ENCODE measurements around the gene KAT6B. TPM values are rescaled to one million over a fixed set of nuclear protein-coding genes. Genes with fewer than 3 reads are reported as not detected.

The KAT6B gene
- polyA plus RNA-seq, 1 donor from 2014 or later: 11.5 TPM

DNA sequence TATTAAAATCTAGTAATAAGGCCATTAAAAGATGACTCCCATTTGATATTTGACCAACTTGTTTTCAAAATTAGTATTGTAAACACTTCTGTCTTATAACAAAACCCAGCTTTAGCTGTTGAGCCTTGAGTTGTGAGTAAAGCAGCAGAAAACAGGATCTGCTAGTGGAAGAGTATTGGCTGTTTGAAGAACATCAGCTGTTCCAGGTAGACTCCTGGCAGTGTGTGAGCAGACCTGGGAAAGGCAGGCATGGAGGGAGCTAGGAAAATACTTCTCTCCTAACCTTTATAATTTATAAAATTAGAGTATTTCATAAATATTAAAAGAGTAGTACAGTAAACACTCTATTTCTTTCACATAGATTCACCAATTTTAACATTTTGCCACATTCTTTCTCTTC is 29.0 kb downstream of the KAT6B start:
- TF ChIP-seq, protein P1, sequence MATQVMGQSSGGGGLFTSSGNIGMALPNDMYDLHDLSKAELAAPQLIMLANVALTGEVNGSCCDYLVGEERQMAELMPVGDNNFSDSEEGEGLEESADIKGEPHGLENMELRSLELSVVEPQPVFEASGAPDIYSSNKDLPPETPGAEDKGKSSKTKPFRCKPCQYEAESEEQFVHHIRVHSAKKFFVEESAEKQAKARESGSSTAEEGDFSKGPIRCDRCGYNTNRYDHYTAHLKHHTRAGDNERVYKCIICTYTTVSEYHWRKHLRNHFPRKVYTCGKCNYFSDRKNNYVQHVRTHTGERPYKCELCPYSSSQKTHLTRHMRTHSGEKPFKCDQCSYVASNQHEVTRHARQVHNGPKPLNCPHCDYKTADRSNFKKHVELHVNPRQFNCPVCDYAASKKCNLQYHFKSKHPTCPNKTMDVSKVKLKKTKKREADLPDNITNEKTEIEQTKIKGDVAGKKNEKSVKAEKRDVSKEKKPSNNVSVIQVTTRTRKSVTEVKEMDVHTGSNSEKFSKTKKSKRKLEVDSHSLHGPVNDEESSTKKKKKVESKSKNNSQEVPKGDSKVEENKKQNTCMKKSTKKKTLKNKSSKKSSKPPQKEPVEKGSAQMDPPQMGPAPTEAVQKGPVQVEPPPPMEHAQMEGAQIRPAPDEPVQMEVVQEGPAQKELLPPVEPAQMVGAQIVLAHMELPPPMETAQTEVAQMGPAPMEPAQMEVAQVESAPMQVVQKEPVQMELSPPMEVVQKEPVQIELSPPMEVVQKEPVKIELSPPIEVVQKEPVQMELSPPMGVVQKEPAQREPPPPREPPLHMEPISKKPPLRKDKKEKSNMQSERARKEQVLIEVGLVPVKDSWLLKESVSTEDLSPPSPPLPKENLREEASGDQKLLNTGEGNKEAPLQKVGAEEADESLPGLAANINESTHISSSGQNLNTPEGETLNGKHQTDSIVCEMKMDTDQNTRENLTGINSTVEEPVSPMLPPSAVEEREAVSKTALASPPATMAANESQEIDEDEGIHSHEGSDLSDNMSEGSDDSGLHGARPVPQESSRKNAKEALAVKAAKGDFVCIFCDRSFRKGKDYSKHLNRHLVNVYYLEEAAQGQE (IDR thresholded peaks at IDR 0.05; ENCODE audit: borderline replicate concordance): no peak
- no peak for TF ChIP-seq CTCF (IDR thresholded peaks at IDR 0.05; ENCODE audit: poor library complexity, severe bottlenecking)
- TF ChIP-seq EP300 (conservative IDR thresholded peaks at IDR 0.05; ENCODE audit: poor library complexity, severe bottlenecking): no peak
- no peak for TF ChIP-seq TAF1 (IDR thresholded peaks at IDR 0.05; ENCODE audit: low read depth)
- TF ChIP-seq SMC3 (conservative IDR thresholded peaks at IDR 0.05; ENCODE audit: poor library complexity): no peak
- no peak for TF ChIP-seq POLR2AphosphoS5 (IDR thresholded peaks at IDR 0.05)
- no peak for TF ChIP-seq RAD21 (conservative IDR thresholded peaks at IDR 0.05)
- TF ChIP-seq EZH2 (IDR thresholded peaks at IDR 0.05; ENCODE audit: borderline replicate concordance, insufficient read depth, low read length, poor library complexity, severe bottlenecking): no peak
- TF ChIP-seq MXI1 (conservative IDR thresholded peaks at IDR 0.05; ENCODE audit: poor library complexity, severe bottlenecking): no peak
- Histone ChIP-seq H3K9me3 (ENCODE audit: low read length) (no peaks in the 10 kb centered on the region), H3K27me3 (ENCODE audit: insufficient read depth, low read depth, low read length) (no peaks in the 10 kb centered on the region), H3K9me2 (ENCODE audit: insufficient read depth, low read length) (no peaks in the 10 kb centered on the region), H3K4me3 (ENCODE audit: low read length) (no peak overlapping the region), H3K4me2 (ENCODE audit: low read length) (no peak overlapping the region), H3K36me3 (ENCODE audit: insufficient read depth, low read length) (no peaks in the 10 kb centered on the region), H4K20me1 (ENCODE audit: insufficient read depth) (no peaks in the 10 kb centered on the region), H3K79me2 (replicated peaks; ENCODE audit: insufficient read depth, low read length) (peaks cover 70% of the 10 kb centered on the region), H2AFZ (ENCODE audit: low read depth, low read length) (no peak overlapping the region), H3K27ac (ENCODE audit: low read length) (no peak overlapping the region), H3K9ac (ENCODE audit: low read length) (no peak overlapping the region), H3F3A (ENCODE audit: insufficient read depth, low read length, poor library complexity, severe bottlenecking) (no peaks in the 10 kb centered on the region)

GRCh38 chr10:74856940-74857339 is 30.5 kb downstream of the KAT6B start:
- H3K9me3 ChIP-seq (ENCODE audit: low read length): no peaks in the 10 kb centered on the region
- H3K9me2 ChIP-seq (ENCODE audit: insufficient read depth, low read length): no peaks in the 10 kb centered on the region
- peaks cover 57% of the 10 kb centered on the region for H3K79me2 ChIP-seq (replicated peaks; ENCODE audit: insufficient read depth, low read length)
- H4K20me1 ChIP-seq (ENCODE audit: insufficient read depth): no peaks in the 10 kb centered on the region
- H3K36me3 ChIP-seq (ENCODE audit: insufficient read depth, low read length): no peaks in the 10 kb centered on the region
- H2AFZ ChIP-seq (ENCODE audit: low read depth, low read length): no peak overlapping the region
- no peaks in the 10 kb centered on the region for H3K27me3 ChIP-seq (ENCODE audit: insufficient read depth, low read depth, low read length)
- H3K9ac ChIP-seq (ENCODE audit: low read length): no peak overlapping the region
- no peak overlapping the region for H3K4me3 ChIP-seq (ENCODE audit: low read length)
- no peak for TF ChIP-seq EZH2 (IDR thresholded peaks at IDR 0.05; ENCODE audit: borderline replicate concordance, insufficient read depth, low read length, poor library complexity, severe bottlenecking)
- H3K27ac ChIP-seq (ENCODE audit: low read length): no peak overlapping the region
- no peak overlapping the region for H3K4me2 ChIP-seq (ENCODE audit: low read length)
- H3F3A ChIP-seq (ENCODE audit: insufficient read depth, low read length, poor library complexity, severe bottlenecking): no peaks in the 10 kb centered on the region

DNA sequence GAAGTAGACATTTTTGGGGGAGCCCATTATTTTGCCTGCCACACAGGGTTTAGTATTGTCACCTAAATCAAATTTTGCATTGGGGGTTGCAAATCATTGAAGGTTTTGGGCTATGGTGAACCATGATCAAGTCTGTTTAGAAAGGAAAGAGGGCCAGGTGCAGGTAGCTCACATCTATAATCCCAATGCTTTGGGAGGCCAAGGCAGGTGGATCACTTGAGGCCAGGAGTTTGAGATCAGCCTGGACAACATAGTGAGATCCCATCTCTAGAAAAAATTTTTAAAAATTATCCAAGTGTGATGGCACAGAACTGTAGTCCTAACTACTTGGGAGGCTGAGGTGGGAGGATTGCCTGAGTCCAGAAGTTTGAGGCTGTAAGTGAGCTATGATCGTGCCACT is 31.2 kb downstream of the KAT6B start:
- Histone ChIP-seq H3K4me3 (ENCODE audit: low read length) (no peak overlapping the region), H3K9ac (ENCODE audit: low read length) (no peak overlapping the region), H2AFZ (ENCODE audit: low read depth, low read length) (no peak overlapping the region), H3K79me2 (replicated peaks; ENCODE audit: insufficient read depth, low read length) (peaks cover 50% of the 10 kb centered on the region), H3K27ac (ENCODE audit: low read length) (no peak overlapping the region), H3K4me2 (ENCODE audit: low read length) (no peak overlapping the region), H3K27me3 (ENCODE audit: insufficient read depth, low read depth, low read length) (no peaks in the 10 kb centered on the region), H3K9me2 (ENCODE audit: insufficient read depth, low read length) (no peaks in the 10 kb centered on the region), H4K20me1 (ENCODE audit: insufficient read depth) (no peaks in the 10 kb centered on the region), H3K9me3 (ENCODE audit: low read length) (no peaks in the 10 kb centered on the region), H3K36me3 (ENCODE audit: insufficient read depth, low read length) (no peaks in the 10 kb centered on the region), H3F3A (ENCODE audit: insufficient read depth, low read length, poor library complexity, severe bottlenecking) (no peaks in the 10 kb centered on the region)
- TF ChIP-seq, protein P1 (IDR thresholded peaks at IDR 0.05; ENCODE audit: borderline replicate concordance): no peak
- TF ChIP-seq POLR2AphosphoS5 (IDR thresholded peaks at IDR 0.05) (no peak), MXI1 (conservative IDR thresholded peaks at IDR 0.05; ENCODE audit: poor library complexity, severe bottlenecking) (no peak), EP300 (conservative IDR thresholded peaks at IDR 0.05; ENCODE audit: poor library complexity, severe bottlenecking) (no peak), RAD21 (conservative IDR thresholded peaks at IDR 0.05) (no peak), SMC3 (conservative IDR thresholded peaks at IDR 0.05; ENCODE audit: poor library complexity) (no peak), CTCF (IDR thresholded peaks at IDR 0.05; ENCODE audit: poor library complexity, severe bottlenecking) (no peak), EZH2 (IDR thresholded peaks at IDR 0.05; ENCODE audit: borderline replicate concordance, insufficient read depth, low read length, poor library complexity, severe bottlenecking) (no peak), TAF1 (IDR thresholded peaks at IDR 0.05; ENCODE audit: low read depth) (no peak)
